Right cardiac atrium (tissue), 5 donors: ENCODE data around the gene CELSR3. TPM values are rescaled to one million over a fixed set of nuclear protein-coding genes. Genes with fewer than 3 reads are reported as not detected.

Experiments
- ATAC-seq, 2 donors: fragments of 200-7000 bp; cut with Tn5 transposase; one replicate each; pipeline versions ENCODE4 v1.8.0 to v1.9.1; 2020; ENCODE audit warnings: moderate library complexity in 2 of 2, mild to moderate bottlenecking in 1 of 2
- DNase-seq, 3 donors: peaks; one replicate each; pipeline ENCODE4 v3.0.0-alpha.2; 2020
- H3K27ac ChIP-seq: one replicate; pipeline ENCODE4 v1.5.1; 2013; ENCODE audit warnings: mild to moderate bottlenecking, low read length, control low read depth, moderate library complexity
- H3K27me3 ChIP-seq: one replicate; pipeline ENCODE4 v1.6.1; 2013; ENCODE audit not compliant: control insufficient read depth, insufficient read depth
- H3K4me1 ChIP-seq: one replicate; pipeline ENCODE4 v1.6.1; 2013; ENCODE audit warnings: low read length; ENCODE audit not compliant: control insufficient read depth, insufficient read depth
- H3K4me3 ChIP-seq: one replicate; pipeline ENCODE4 v1.5.1; 2013; ENCODE audit warnings: low read length, control low read depth
- H3K9me3 ChIP-seq: one replicate; pipeline ENCODE4 v1.6.1; 2013; ENCODE audit warnings: low read length; ENCODE audit not compliant: control insufficient read depth
- WGBS: extraction: QIAGEN DNeasy Blood & Tissue Kit; methylation state at CpG from one replicate; pipeline ENCODE4 v1.1.7; 2013; 5-methylcytosine and 5-hydroxymethylcytosine counted together
- intact Hi-C, 4 donors: fragments of 100-400 bp; cut with DNase I; formaldehyde crosslinking; loops; one replicate each; pipeline versions ENCODE4 v1.11.0 to v1.14.0; 2022 to 2023
- polyA plus RNA-seq: library from polyadenylated mRNA; stranded (reverse); fragments of 200-250 nt; gene quantifications from one replicate; pipeline ENCODE4 v1.2.3, GENCODE V29; 2013
- total RNA-seq, 4 donors: library from RNA; stranded (reverse); fragmentation: NEBNext Ultra II Directional; extraction: Animal tissue kit (Norgen Biotek cat#: 25700); gene quantifications; one replicate each; pipeline ENCODE4 v1.2.1, GENCODE V29; 2021
- donor health status: healthy with polysubstance abuse.
- donor health status: DM: no; HTN: yes; CAD: no.
- donor health status: DM: no; HTN: no; CAD: no.
- donor health status: DM: no; HTN: yes; CAD: no; lungs with severe emphysema.
- donor health status: DM: yes; HTN: yes; CAD: no.

CELSR3 gene
- total and polyA plus RNA-seq, 5 donors, result 0.20 to 0.33 (median 0.27) TPM

- intact Hi-C loops, result no loop called here
- ATAC-seq (peak; percentile 82 to 86), DNase-seq (peak; percentile 70 to 90 (median 83))
- Histone ChIP-seq H3K27ac (peak overlapping the region; percentile 73), H3K4me1 (peaks cover 1% of the 10 kb centered on the region), H3K27me3 (no peaks in the 10 kb centered on the region), H3K9me3 (no peaks in the 10 kb centered on the region), H3K4me3 (peak overlapping the region; percentile 49)
- WGBS, result 45% methylated on average over 9 of the region's 9 CpGs
These were observed 32.7 kb upstream of the CELSR3 start for GRCh38 chr3:48695393-48695753.

- H3K4me3 ChIP-seq, result peak overlapping the region; percentile 49
- peak overlapping the region; percentile 73 for H3K27ac ChIP-seq
- peaks cover 1% of the 10 kb centered on the region for H3K4me1 ChIP-seq
- intact Hi-C loops, result no loop called here
- H3K27me3 ChIP-seq, result no peaks in the 10 kb centered on the region
- WGBS, result 41% methylated on average over 23 of the region's 23 CpGs
- ATAC-seq, result peak; percentile 90
- H3K9me3 ChIP-seq, result no peaks in the 10 kb centered on the region
- peak; percentile 89 to 95 (median 91) for DNase-seq
These were observed 32.1 kb upstream of the CELSR3 start for GRCh38 chr3:48694610-48695392.

- Histone ChIP-seq H3K27ac (peak overlapping the region; percentile 45), H3K4me1 (peaks cover 1% of the 10 kb centered on the region), H3K27me3 (no peaks in the 10 kb centered on the region), H3K9me3 (no peaks in the 10 kb centered on the region), H3K4me3 (peak overlapping the region; percentile 49)
- WGBS, result 70% methylated on average over 8 of the region's 8 CpGs
- ATAC-seq (no peak), DNase-seq (no peak)
- intact Hi-C loops, result no loop called here
These were observed 31.1 kb upstream of the CELSR3 start for GRCh38 chr3:48693826-48694225.

GRCh38 chr3:48692551-48692950, 29.9 kb upstream of the CELSR3 start:
- peaks cover 1% of the 10 kb centered on the region for H3K4me1 ChIP-seq
- DNase-seq (no peak), ATAC-seq (no peak)
- peak overlapping the region; percentile 49 for H3K4me3 ChIP-seq
- no peak overlapping the region for H3K27ac ChIP-seq
- H3K9me3 ChIP-seq, result no peaks in the 10 kb centered on the region
- intact Hi-C loops, result no loop called here
- H3K27me3 ChIP-seq, result no peaks in the 10 kb centered on the region

- WGBS, result 83% methylated on average over 2 of the region's 2 CpGs
- H3K9me3 ChIP-seq, result no peaks in the 10 kb centered on the region
- H3K4me3 ChIP-seq, result no peak overlapping the region
- no peak for DNase-seq
- ATAC-seq, result no peak
- peaks cover 4% of the 10 kb centered on the region for H3K4me1 ChIP-seq
- H3K27ac ChIP-seq, result no peak overlapping the region
- no peaks in the 10 kb centered on the region for H3K27me3 ChIP-seq
- intact Hi-C loops, result no loop called here
These were observed 28.3 kb upstream of the CELSR3 start for GRCh38 chr3:48690846-48691458.

GRCh38 chr3:48689384-48689783, 26.7 kb upstream of the CELSR3 start:
- intact Hi-C loops, result no loop called here
- Histone ChIP-seq H3K27ac (no peak overlapping the region), H3K4me1 (peaks cover 3% of the 10 kb centered on the region), H3K4me3 (no peak overlapping the region), H3K27me3 (no peaks in the 10 kb centered on the region), H3K9me3 (no peaks in the 10 kb centered on the region)
- 68% methylated on average over 5 of the region's 5 CpGs for WGBS
- DNase-seq (no peak), ATAC-seq (no peak)

GRCh38 chr3:48688737-48689075, 26.0 kb upstream of the CELSR3 start:
- Histone ChIP-seq H3K27me3 (no peaks in the 10 kb centered on the region), H3K4me1 (peaks cover 4% of the 10 kb centered on the region), H3K27ac (no peak overlapping the region), H3K4me3 (no peak overlapping the region), H3K9me3 (no peaks in the 10 kb centered on the region)
- DNase-seq (no peak), ATAC-seq (no peak)
- intact Hi-C loops, result no loop called here
- 89% methylated on average over 3 of the region's 3 CpGs for WGBS

- Histone ChIP-seq H3K9me3 (no peaks in the 10 kb centered on the region), H3K27ac (no peak overlapping the region), H3K4me3 (no peak overlapping the region), H3K4me1 (peaks cover 8% of the 10 kb centered on the region), H3K27me3 (no peaks in the 10 kb centered on the region)
- WGBS, result 75% methylated on average over 18 of the region's 18 CpGs
- ATAC-seq, result no peak
- intact Hi-C loops, result no loop called here
- DNase-seq, result no peak
These were observed 25.5 kb upstream of the CELSR3 start for GRCh38 chr3:48688032-48688736.

- Histone ChIP-seq H3K4me1 (peaks cover 8% of the 10 kb centered on the region), H3K27me3 (no peaks in the 10 kb centered on the region), H3K4me3 (no peak overlapping the region), H3K9me3 (no peaks in the 10 kb centered on the region), H3K27ac (no peak overlapping the region)
- ATAC-seq (no peak), DNase-seq (no peak)
- intact Hi-C loops, result no loop called here
- 50% methylated on average over 3 of the region's 3 CpGs for WGBS
These were observed 24.6 kb upstream of the CELSR3 start for GRCh38 chr3:48687220-48687678.

GRCh38 chr3:48686538-48687219, 24.0 kb upstream of the CELSR3 start:
- 45% methylated on average over 10 of the region's 10 CpGs for WGBS
- no peaks in the 10 kb centered on the region for H3K9me3 ChIP-seq
- no peaks in the 10 kb centered on the region for H3K27me3 ChIP-seq
- no peak for ATAC-seq
- intact Hi-C loops, result no loop called here
- peak overlapping the region; percentile 59 for H3K4me3 ChIP-seq
- DNase-seq, result no peak
- H3K4me1 ChIP-seq, result peaks cover 8% of the 10 kb centered on the region
- no peak overlapping the region for H3K27ac ChIP-seq
